Right lung (tissue), 5 donors: Measurements from ENCODE around the gene EVC2. TPM values are rescaled to one million over a fixed set of nuclear protein-coding genes. Genes with fewer than 3 reads are reported as not detected.

Experiments
- DNase-seq, 2 donors: peaks; one replicate each; pipeline ENCODE4 v3.0.0-alpha.2; 2013
- polyA plus RNA-seq, 5 donors: library from polyadenylated mRNA; unstranded; fragments of 120-200 nt; gene quantifications; one replicate each; pipeline versions ENCODE4 v1.2.1 to v1.2.3, GENCODE V29; 2013; ENCODE audit warnings: inconsistent platforms in 1 of 5, low replicate concordance in 1 of 5; ENCODE audit not compliant: insufficient read length in 5 of 5, insufficient read depth in 1 of 5

The EVC2 gene
- polyA plus RNA-seq, 5 donors: 8.5 to 10.2 (median 9.2) TPM

DNA sequence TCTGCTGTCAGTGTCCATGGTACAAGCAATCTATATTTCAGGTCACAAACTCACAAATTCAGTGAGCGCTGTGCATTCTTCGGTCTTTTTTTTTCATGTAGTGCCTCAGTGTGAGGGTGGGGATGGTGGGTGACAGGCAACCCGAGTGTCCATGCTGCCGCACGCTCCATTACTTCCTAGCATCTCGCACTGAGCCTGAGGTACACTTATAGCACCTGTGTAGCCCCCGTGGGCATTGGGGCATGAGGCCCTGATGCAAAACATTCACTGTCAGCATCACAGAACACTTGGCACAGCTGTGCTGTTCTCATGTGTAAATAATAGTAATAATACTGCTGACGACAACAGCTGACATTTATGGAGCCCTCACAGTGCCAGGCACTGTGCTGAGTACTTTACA, 31.6 kb downstream of the EVC2 start:
- DNase-seq: no peak

DNA sequence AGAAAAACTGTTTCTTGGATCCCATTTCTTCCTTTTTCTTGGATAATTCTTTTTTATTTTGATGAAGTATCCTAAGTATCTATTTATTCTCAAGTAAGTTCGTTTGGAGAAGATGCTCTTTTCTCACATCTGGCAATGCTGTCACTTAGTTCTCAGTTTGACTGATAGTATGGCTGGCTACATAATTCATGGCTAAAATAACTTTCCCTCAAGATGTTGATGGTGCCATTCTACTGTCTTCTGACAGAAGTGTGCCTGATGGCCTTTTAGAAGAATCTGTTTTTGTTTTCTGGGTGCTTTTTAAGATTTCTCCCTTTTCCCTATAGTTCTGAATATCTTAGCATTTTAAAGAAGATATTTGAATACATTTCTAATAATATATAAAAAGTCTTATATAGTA, 41.6 kb downstream of the EVC2 start:
- DNase-seq: no peak

DNA sequence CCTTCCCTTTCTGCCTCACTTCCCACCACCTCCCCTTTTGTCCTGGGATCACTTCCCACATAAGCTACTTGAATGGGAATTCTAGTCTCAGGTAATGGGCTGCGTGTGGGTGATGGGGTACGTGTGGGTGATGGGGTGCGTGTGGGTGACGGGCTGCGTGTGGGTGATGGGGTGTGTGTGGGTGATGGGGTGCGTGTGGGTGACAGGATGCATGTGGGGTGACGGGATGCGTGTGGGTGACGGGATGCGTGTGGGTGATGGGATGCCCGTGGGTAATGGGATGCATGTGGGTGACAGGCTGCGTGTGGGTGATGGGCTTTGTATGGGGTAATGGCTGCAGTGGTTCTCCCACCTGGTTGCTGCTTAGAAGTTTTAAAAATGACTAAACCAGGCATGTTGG, 43.6 kb downstream of the EVC2 start:
- no peak for DNase-seq

DNA sequence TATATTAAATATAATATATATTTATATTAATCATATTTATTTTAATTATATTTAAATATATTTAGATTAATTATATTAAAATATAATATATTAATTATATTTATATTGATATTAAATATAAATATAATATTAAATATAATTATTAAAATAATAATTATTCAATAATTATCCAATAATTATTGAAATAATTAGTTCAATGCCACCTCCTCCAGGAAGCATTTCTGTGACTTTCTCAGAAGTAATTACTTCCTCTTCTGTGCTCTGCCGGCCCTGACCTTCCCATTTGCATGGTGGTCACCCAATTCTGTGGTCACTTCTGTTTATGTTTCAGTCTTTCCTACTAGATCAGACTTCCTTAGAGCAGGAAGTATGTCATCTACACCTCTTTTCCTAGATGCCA, 45.8 kb downstream of the EVC2 start:
- DNase-seq: no peak

GRCh38 chr4:5661237-5661636, 47.1 kb downstream of the EVC2 start:
- no peak for DNase-seq

DNA sequence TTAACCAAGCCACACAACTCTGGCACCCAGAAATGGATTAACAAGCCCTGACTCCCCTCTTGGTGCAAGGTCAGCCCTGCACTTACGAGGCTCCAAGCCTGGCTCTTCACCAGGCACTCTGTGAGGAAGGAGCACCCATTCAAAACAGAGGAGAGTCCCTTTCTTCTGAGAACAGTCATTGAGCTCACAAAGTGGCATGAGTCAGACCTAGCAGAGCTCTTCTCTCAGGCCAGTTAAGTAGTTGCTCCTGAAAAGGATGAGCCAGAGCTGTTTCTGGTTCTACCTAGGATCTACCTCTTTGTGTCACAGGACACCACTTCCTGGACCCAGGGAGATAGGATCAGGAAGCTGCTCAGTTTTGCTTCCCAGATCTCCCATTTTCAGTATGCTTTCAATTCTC, 48.2 kb downstream of the EVC2 start:
- no peak for DNase-seq

- DNase-seq: no peak
Observed at GRCh38 chr4:5658974-5659373, 49.4 kb downstream of the EVC2 start.

DNA sequence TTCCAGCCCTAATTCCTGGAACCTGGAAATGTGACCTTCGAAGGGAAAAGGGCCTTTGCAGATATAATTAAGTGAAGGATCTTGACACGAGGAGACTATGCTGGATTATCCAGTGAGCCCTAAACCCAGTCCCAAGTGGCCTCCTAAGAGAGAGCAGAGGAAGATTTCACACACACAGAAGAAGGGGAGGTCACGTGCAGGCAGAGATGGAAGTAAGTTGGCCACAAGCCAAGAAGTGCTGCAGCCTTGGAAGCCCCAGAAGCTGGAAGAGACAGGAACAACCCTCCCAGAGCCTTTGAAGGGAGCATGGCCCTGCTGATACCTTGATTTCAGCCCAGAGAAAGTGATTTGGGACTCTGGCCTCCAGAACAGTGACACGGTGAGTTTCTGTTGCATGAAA, 51.9 kb downstream of the EVC2 start:
- DNase-seq: peak in 1 of 2 donors; percentile 10

DNA sequence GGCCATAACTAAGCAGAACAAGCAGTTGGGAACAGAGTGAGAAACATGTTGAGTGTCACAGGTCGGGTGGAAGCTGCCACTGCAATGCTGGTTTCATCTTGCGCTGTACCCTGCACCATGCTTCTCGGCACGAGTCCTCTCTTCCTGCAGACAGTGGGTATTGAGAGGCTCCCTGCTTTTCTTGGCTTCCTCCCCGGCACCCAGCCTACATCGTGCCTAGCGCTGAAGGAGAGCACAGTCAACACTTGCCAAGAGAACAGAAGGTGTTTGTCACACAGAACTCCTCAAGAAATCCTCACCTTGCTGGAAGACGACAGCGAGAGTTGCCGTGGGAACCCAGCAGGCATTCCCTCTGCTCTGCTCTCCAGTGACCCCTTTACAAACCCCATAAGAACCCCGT, 53.6 kb downstream of the EVC2 start:
- no peak for DNase-seq

- DNase-seq: no peak
Observed at GRCh38 chr4:5651089-5651488, 57.3 kb downstream of the EVC2 start.

GRCh38 chr4:5650040-5650439, 58.3 kb downstream of the EVC2 start:
- no peak for DNase-seq

- DNase-seq: no peak
Observed at GRCh38 chr4:5647351-5647750, 61.0 kb downstream of the EVC2 start.

DNA sequence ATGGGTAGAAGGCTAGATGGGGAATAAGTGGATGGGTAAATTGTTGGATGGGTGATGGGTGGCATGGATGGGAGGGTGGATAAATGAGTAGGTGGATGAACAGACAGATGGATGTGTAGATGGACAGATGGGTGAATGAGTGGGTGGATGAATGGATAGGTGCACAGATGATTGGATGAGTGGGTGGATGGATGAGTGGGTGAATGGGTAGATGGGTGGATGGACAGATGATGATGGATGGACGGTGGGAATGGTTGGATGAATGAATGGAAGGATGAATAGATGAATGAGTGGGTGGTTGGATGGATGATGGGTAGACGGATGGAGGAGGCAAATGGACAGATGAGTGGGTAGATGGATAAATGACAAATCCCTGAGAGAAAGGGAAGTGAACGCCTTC, 68.3 kb downstream of the EVC2 start:
- no peak for DNase-seq

DNA sequence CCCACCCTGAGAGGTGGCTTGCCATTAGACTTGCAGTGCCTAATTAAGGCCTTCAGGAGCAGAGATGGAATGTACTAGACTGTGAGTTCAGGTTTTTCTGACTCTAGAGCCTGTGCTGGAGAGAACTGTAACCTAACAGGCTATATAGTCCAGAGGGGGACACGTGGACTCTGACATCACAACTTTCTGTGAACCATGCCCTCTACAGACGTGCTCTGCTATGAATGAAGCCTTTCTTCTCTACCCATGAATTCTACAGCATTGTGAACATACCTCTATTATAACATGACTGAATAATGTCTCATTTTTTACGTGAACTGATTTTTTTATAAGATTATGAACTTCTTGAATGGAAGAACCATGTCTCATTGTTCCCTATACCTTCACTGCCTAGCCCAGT, 68.8 kb downstream of the EVC2 start:
- no peak for DNase-seq

GRCh38 chr4:5638976-5639375, 69.4 kb downstream of the EVC2 start:
- DNase-seq: no peak

DNA sequence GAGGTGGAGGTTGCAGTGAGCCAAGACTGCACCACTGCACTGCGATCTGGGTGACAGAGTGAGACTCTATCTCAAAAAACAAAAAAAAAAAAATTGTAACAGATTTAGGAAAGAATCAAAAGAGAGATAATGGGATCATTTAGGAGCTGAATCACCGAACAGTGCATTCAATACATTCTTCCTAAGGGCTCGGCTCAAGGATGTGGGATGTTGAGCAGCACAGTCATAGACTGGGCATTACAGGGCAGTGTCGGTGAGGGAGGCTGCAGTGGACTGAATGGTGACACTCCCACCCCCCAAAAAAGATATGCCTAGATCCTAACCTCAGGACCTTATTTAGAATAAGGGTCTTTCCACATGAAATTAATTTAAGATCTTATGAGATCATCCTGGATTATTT, 70.0 kb downstream of the EVC2 start:
- no peak for DNase-seq

DNA sequence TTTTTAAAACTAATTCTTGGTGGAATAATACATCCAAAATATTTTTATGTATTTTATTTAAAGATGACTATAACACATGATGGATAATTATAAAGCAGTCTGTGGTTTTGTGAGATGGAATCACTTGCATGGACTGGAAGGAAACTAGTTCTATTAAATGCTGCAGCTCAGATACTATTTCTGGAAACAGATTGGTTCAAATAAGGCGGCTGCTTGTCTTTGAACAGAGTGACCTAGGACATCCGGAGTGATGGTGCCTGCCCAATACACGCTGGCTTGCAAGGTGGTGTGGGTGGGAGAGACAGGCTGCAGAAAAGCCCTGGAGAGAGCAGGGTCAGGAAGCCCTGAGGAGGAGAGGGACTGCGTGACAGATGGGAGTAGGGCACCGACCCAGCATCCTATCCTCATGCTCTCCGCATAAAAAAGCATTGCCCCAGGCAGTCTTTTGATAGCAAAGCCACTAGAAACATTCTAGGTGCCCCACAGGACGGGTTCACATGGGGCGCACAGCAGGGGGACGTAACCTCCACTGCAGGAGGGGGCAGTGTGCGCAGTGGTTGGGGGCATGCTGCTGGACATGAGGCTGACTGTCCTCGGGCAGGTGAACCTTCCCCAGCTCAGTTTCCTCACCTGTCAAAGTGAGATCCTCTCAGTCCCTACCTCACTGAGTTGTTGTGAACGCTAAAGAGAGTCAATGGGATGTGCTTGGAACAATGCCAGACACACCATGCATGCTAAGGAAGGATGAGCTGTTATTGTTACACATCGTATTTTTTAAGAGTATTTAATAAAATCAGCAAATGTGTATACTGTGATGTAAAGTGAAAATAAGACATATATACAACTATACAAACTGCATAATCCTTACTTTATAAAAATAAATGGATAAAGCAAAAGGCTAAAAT, 71.3 kb downstream of the EVC2 start:
- no peak for DNase-seq

DNA sequence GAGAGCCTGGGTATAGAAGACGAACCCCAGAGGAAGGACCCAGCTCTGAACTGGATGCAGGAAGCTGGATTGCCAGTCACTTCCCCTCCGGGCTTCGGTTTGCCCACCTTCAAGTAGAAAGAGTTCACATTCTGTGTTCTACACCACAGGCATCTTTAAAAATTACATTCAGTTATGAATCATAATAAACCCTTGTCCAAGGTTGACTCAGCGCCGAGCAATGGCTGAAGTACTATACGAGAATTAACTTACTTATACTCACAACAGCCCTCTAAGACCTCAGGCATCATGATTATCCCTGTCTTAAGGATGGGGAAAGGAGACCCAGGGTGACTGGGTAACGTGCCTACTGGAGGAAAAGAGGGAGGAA, 72.5 kb downstream of the EVC2 start:
- DNase-seq: no peak

DNA sequence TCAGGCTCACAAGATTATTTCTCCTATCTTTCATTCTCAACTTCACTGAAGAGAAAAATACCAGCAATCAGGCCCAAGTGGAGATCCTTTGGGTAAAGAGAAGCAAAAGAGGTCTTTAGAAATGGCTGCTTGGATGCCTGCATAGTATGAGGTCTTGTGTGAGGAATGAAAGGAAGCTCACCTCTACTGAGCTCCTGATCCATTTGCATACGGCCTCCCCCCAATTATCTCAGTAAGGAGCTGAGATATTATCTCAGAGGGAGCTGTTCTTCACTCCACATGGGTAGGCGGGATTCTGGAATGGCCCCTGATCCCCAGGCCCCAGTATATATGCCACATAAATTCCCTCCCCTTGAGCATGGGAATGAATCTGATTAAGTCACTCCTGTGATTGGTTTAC, 75.8 kb downstream of the EVC2 start:
- DNase-seq: no peak

DNA sequence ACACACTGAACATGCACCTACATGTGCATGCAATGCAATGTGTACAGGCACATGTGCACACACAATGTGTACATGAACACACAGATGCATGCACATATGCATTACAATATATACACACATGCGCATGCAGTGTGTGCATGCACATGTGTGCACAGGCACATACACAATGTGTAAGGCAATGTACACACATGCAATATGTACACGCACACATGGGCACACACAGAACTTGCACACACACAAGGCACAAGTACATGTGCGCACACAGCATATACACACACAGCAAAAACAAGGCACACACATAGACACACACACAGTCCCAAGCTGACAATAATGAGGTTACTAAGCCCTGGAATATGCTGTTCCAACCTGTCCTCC, 76.3 kb downstream of the EVC2 start:
- no peak for DNase-seq

DNA sequence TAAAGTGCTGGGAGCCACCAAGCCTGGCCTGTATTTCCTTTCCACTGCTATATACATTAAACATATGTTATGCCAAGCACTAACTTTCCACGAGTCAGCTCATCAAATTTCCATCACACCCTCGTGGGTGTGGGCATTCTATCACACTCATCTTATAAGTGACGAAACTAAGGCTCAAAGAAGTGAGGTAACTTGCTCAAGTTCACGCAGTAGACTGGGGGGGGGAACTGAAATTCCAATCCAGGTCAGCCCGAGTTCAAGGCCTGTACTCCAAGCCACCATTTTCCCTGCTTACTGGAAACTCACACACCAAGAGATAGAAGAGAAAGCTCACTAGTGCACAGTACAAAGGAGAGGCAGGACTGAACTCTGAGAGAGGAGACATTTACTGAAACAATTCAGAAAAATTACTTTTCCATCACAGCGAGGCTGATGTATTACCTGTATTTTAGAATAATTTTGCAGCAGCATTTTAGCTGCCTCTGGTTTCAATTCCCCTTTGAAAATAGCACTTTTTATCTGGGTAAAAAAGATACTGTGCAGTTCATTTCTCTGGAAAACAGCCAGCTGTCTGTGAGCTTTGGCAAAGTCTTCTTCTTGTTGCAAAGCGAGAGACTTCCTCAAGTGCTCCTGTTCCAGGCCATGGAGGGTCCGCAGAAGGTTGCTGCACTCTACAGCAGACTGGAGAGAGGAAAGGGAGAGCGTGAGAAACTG, 76.8 kb downstream of the EVC2 start:
- DNase-seq: no peak

GRCh38 chr4:5630762-5631161, 77.6 kb downstream of the EVC2 start:
- DNase-seq: no peak

GRCh38 chr4:5629542-5629941, 78.8 kb downstream of the EVC2 start:
- DNase-seq: no peak

GRCh38 chr4:5626913-5627312, 81.4 kb downstream of the EVC2 start:
- no peak for DNase-seq
